Liver (tissue), 9 donors: ENCODE data around the gene ZNF579. TPM values are rescaled to one million over a fixed set of nuclear protein-coding genes. Genes with fewer than 3 reads are reported as not detected.

Experiments
- DNase-seq: peaks from one replicate; pipeline ENCODE4 v3.0.0-alpha.2; 2017; ENCODE audit warnings: low spot score
- H3K27ac ChIP-seq, 2 donors: one replicate each; pipeline ENCODE4 v1.7.0; 2013; ENCODE audit warnings: inconsistent platforms in 2 of 2, low read length in 2 of 2, control low read depth in 1 of 2, low read depth in 1 of 2, mild to moderate bottlenecking in 1 of 2
- H3K27me3 ChIP-seq, 4 donors: one replicate each; pipeline versions ENCODE4 v1.6.1 to v1.7.0; 2013; ENCODE audit warnings: low read length in 3 of 4, inconsistent platforms in 1 of 4, mild to moderate bottlenecking in 1 of 4, moderate library complexity in 1 of 4; ENCODE audit not compliant: control insufficient read depth in 4 of 4, insufficient read depth in 4 of 4
- H3K36me3 ChIP-seq, 4 donors: one replicate each; pipeline versions ENCODE4 v1.6.1 to v1.7.0; 2013; ENCODE audit warnings: low read length in 3 of 4, mild to moderate bottlenecking in 3 of 4, low read depth in 1 of 4, moderate library complexity in 1 of 4; ENCODE audit not compliant: control insufficient read depth in 4 of 4, insufficient read depth in 3 of 4
- H3K4me1 ChIP-seq, 4 donors: one replicate each; pipeline versions ENCODE4 v1.6.1 to v1.7.0; 2013; ENCODE audit warnings: low read length in 3 of 4, mild to moderate bottlenecking in 3 of 4, moderate library complexity in 1 of 4; ENCODE audit not compliant: control insufficient read depth in 4 of 4, insufficient read depth in 4 of 4
- H3K4me3 ChIP-seq, 3 donors: one replicate each; pipeline versions ENCODE4 v1.6.1 to v1.7.0; 2013; ENCODE audit warnings: low read length in 3 of 3, control low read depth in 1 of 3, low read depth in 1 of 3, mild to moderate bottlenecking in 1 of 3
- H3K9ac ChIP-seq, 2 donors: one replicate each; pipeline ENCODE4 v1.7.0; 2013; ENCODE audit warnings: low read length in 2 of 2, mild to moderate bottlenecking in 2 of 2, moderate library complexity in 2 of 2, control low read depth in 1 of 2, low read depth in 1 of 2
- H3K9me3 ChIP-seq, 4 donors: one replicate each; pipeline versions ENCODE4 v1.6.1 to v1.7.0; 2013; ENCODE audit warnings: low read length in 3 of 4; ENCODE audit not compliant: control insufficient read depth in 4 of 4
- ATF3 ChIP-seq: IDR thresholded peaks from 2 replicates; pipeline ENCODE4 v1.6.1; 2016; ENCODE audit warnings: antibody characterized with exemption
- CTCF ChIP-seq: fragments of 150-350 bp; IDR thresholded peaks from 2 replicates; pipeline ENCODE4 v1.5.1; 2017; ENCODE audit warnings: improper control_type of control experiment, low read depth, low read length; ENCODE audit not compliant: missing input control
- EGR1 ChIP-seq, 2 donors: IDR thresholded peaks; 2 replicates each; pipeline ENCODE4 v1.6.1; 2016 to 2018; ENCODE audit warnings: antibody characterized with exemption in 2 of 2, low read depth in 2 of 2
- FOXA1 ChIP-seq: IDR thresholded peaks from 2 replicates; pipeline ENCODE4 v1.6.1; 2016; ENCODE audit warnings: antibody characterized with exemption
- FOXA2 ChIP-seq: IDR thresholded peaks from 2 replicates; pipeline ENCODE4 v1.6.1; 2016; ENCODE audit warnings: antibody characterized with exemption
- GABPA ChIP-seq, 2 donors: IDR thresholded peaks in 1 of 2; conservative IDR thresholded peaks in 1 of 2; 2 replicates each; pipeline ENCODE4 v1.6.1; 2016; ENCODE audit warnings: antibody characterized with exemption in 2 of 2, mild to moderate bottlenecking in 1 of 2, moderate library complexity in 1 of 2
- HNF4A ChIP-seq, 2 donors: conservative IDR thresholded peaks; 2 replicates each; pipeline ENCODE4 v1.6.1; 2016; ENCODE audit warnings: antibody characterized with exemption in 2 of 2, mild to moderate bottlenecking in 2 of 2
- HNF4G ChIP-seq: IDR thresholded peaks from 2 replicates; pipeline ENCODE4 v1.6.1; 2016; ENCODE audit warnings: antibody characterized with exemption
- JUND ChIP-seq, 2 donors: IDR thresholded peaks; 2 replicates each; pipeline ENCODE4 v1.6.1; 2016; ENCODE audit warnings: antibody characterized with exemption in 2 of 2
- MAX ChIP-seq: IDR thresholded peaks from 2 replicates; pipeline ENCODE4 v1.6.1; 2016; ENCODE audit warnings: antibody characterized with exemption
- NR2F2 ChIP-seq: IDR thresholded peaks from 2 replicates; pipeline ENCODE4 v1.6.1; 2016; ENCODE audit warnings: antibody characterized with exemption
- RAD21 ChIP-seq, 2 donors: IDR thresholded peaks; 2 replicates each; pipeline ENCODE4 v1.6.1; 2016; ENCODE audit warnings: antibody characterized with exemption in 2 of 2, mild to moderate bottlenecking in 2 of 2
- REST ChIP-seq: IDR thresholded peaks from 2 replicates; pipeline ENCODE4 v1.6.1; 2016; ENCODE audit warnings: antibody characterized with exemption, mild to moderate bottlenecking
- RXRA ChIP-seq, 2 donors: IDR thresholded peaks; 2 replicates each; pipeline ENCODE4 v1.6.1; 2017 to 2018; ENCODE audit warnings: antibody characterized with exemption in 2 of 2, mild to moderate bottlenecking in 1 of 2
- SP1 ChIP-seq: IDR thresholded peaks from 2 replicates; pipeline ENCODE4 v1.6.1; 2018; ENCODE audit warnings: antibody characterized with exemption, mild to moderate bottlenecking
- TAF1 ChIP-seq: conservative IDR thresholded peaks from 2 replicates; pipeline ENCODE4 v1.6.1; 2016; ENCODE audit warnings: antibody characterized with exemption, mild to moderate bottlenecking
- YY1 ChIP-seq: IDR thresholded peaks from 2 replicates; pipeline ENCODE4 v1.6.1; 2016; ENCODE audit warnings: antibody characterized with exemption, mild to moderate bottlenecking
- ZBTB33 ChIP-seq: IDR thresholded peaks from 2 replicates; pipeline ENCODE4 v1.6.1; 2016; ENCODE audit warnings: antibody characterized with exemption
- WGBS: extraction: QIAGEN DNeasy Blood & Tissue Kit; methylation state at CpG from one replicate; pipeline ENCODE4 v1.1.7; 2013; 5-methylcytosine and 5-hydroxymethylcytosine counted together
- polyA plus RNA-seq, 2 donors: library from polyadenylated mRNA; stranded (reverse) in 1 of 2; unstranded in 1 of 2; fragments of 200-250 nt in 1 of 2; fragments of >200 nt in 1 of 2; fragmentation: Nextera tagmentation in 1 of 2; extraction: Ambion mirVana in 1 of 2; gene quantifications; one replicate each; pipeline versions ENCODE4 v1.2.1 to v1.2.3, GENCODE V29; 2013 to 2015
- total RNA-seq, 2 donors: library from RNA; depleted of rRNA; stranded (reverse); fragments of >200 nt; gene quantifications; one replicate each; pipeline ENCODE4 v1.2.3, GENCODE V29; 2014
- donor health status: healthy.
- donor health status: healthy.
- donor health status: healthy.
- donor health status: healthy.
- donor health status: healthy.

Gene ZNF579
- total RNA-seq (under 1 TPM; 0.92 to 0.93 TPM), polyA plus RNA-seq (1 to 10 TPM; 1.4 to 3.3 TPM)

GRCh38 chr19:55580628-55581144 is at the start of gene ZNF579:
Gene ZNF579 (minus strand): TSS chr19:55580848. CDS start chr19:55579639, 1,209 bp downstream.
- Histone ChIP-seq H3K27ac (peak within 1 kb of the TSS; percentile 68 to 75), H3K27me3 (no peaks in the 10 kb centered on the region), H3K36me3 (peaks cover 0 to 7% (median 2%) of the 10 kb centered on the region in 4 donors), H3K4me3 (peak within 1 kb of the TSS; percentile 71 to 95 (median 82)), H3K9ac (peak within 1 kb of the TSS; percentile 62 to 74), H3K9me3 (no peaks in the 10 kb centered on the region), H3K4me1 (peaks cover 7 to 31% (median 25%) of the 10 kb centered on the region in 4 donors)
- WGBS = under 1% methylated on average over 24 of the region's 24 CpGs
- DNase-seq = peak; percentile 76
- TF ChIP-seq GABPA (IDR thresholded peaks at IDR 0.05 in 1 of 2, conservative IDR thresholded peaks at IDR 0.05 in 1 of 2) (peak; percentile 87 to 90), SP1 (peak; percentile 7), TAF1 (no peak), YY1 (peak; percentile 42)

GRCh38 chr19:55626350-55626749 is 45.7 kb upstream of the ZNF579 start:
- no peak for DNase-seq
- Histone ChIP-seq H3K27me3 (no peaks in the 10 kb centered on the region), H3K4me3 (no peak overlapping the region), H3K9ac (no peak overlapping the region), H3K27ac (no peak overlapping the region), H3K4me1 (peaks cover 0 to 12% (median 7%) of the 10 kb centered on the region in 4 donors), H3K36me3 (peaks cover 0 to 4% (median 0%) of the 10 kb centered on the region in 4 donors), H3K9me3 (no peaks in the 10 kb centered on the region)
- TF ChIP-seq SP1 = no peak
- TF ChIP-seq MAX = no peak
- TF ChIP-seq FOXA1 = no peak
- TF ChIP-seq GABPA (IDR thresholded peaks at IDR 0.05 in 1 of 2, conservative IDR thresholded peaks at IDR 0.05 in 1 of 2) = no peak
- TF ChIP-seq HNF4G = no peak
- no peak for TF ChIP-seq RAD21 (IDR thresholded peaks at IDR 0.05)
- no peak for TF ChIP-seq CTCF
- TF ChIP-seq EGR1 (IDR thresholded peaks at IDR 0.05; ENCODE audit: low read depth in 2 of 2) = no peak
- TF ChIP-seq HNF4A (conservative IDR thresholded peaks at IDR 0.05) = no peak
- no peak for TF ChIP-seq REST
- TF ChIP-seq TAF1 = no peak
- no peak for TF ChIP-seq FOXA2
- no peak for TF ChIP-seq RXRA (IDR thresholded peaks at IDR 0.05)
- no peak for TF ChIP-seq ATF3
- TF ChIP-seq NR2F2 = no peak
- no peak for TF ChIP-seq ZBTB33
- TF ChIP-seq JUND (IDR thresholded peaks at IDR 0.05) = no peak
- no peak for TF ChIP-seq YY1
- 90% methylated on average over 11 of the region's 11 CpGs for WGBS
